ENCODE results near the gene MAPK14.

- no peak for TF ChIP-seq CTCF (IDR thresholded peaks at IDR 0.05)
- TF ChIP-seq POLR2A (IDR thresholded peaks at IDR 0.05), result no peak
These were observed 38.3 kb downstream of the MAPK14 start for GRCh38 chr6:36065916-36066315.
